Karpas-422 (cell line): ENCODE data around the gene E2F6. TPM values are rescaled to one million over a fixed set of nuclear protein-coding genes. Genes with fewer than 3 reads are reported as not detected.

Experiments used
- DNase-seq: peaks from one replicate; pipeline ENCODE4 v3.0.0-alpha.2; 2015
- H2AFZ ChIP-seq: fragments of 200-600 bp; sonication (generic); 2 replicates; pipeline ENCODE4 v1.6.1; 2014; ENCODE audit warnings: antibody characterized with exemption, low read length, mixed read lengths
- H3K27ac ChIP-seq: fragments of 200-600 bp; sonication (generic); 2 replicates; pipeline ENCODE4 v1.5.1; 2014; ENCODE audit warnings: mild to moderate bottlenecking, low read length, moderate library complexity
- H3K27me3 ChIP-seq: fragments of 200-600 bp; sonication (generic); 2 replicates; pipeline ENCODE4 v1.6.1; 2014; ENCODE audit warnings: low read length, mixed read lengths
- H3K36me3 ChIP-seq: fragments of 200-600 bp; sonication (generic); 2 replicates; pipeline ENCODE4 v1.6.1; 2014; ENCODE audit warnings: low read length, mixed read lengths; ENCODE audit not compliant: insufficient read depth
- H3K4me1 ChIP-seq: fragments of 200-600 bp; sonication (generic); 2 replicates; pipeline ENCODE4 v1.6.1; 2014; ENCODE audit warnings: mild to moderate bottlenecking, low read length, mixed read lengths
- H3K4me2 ChIP-seq: fragments of 200-600 bp; sonication (generic); 2 replicates; pipeline ENCODE4 v1.6.1; 2014; ENCODE audit warnings: low read length, low read depth, mild to moderate bottlenecking; ENCODE audit not compliant: poor library complexity, severe bottlenecking
- H3K4me3 ChIP-seq: fragments of 200-600 bp; sonication (generic); 2 replicates; pipeline ENCODE4 v1.5.1; 2014; ENCODE audit warnings: mild to moderate bottlenecking, antibody characterized with exemption, low read length, mixed read lengths
- H3K79me2 ChIP-seq: fragments of 200-600 bp; sonication (generic); 2 replicates; pipeline ENCODE4 v1.6.1; 2014; ENCODE audit warnings: mild to moderate bottlenecking, low read length, mixed read lengths
- H3K9ac ChIP-seq: fragments of 200-600 bp; sonication (generic); 2 replicates; pipeline ENCODE4 v1.6.0; 2014; ENCODE audit warnings: low read length
- H3K9me2 ChIP-seq: fragments of 200-600 bp; sonication (generic), shearing (Covaris generic); replicated peaks from 2 replicates; pipeline ENCODE4 v1.6.0; 2014; ENCODE audit warnings: mild to moderate bottlenecking, low read length, moderate library complexity; ENCODE audit not compliant: insufficient read depth
- H3K9me3 ChIP-seq: fragments of 300-700, 200-600 bp; sonication (generic); 2 replicates; pipeline ENCODE4 v1.6.1; 2014; ENCODE audit warnings: low read length, mixed read lengths
- H4K20me1 ChIP-seq: fragments of 200-600 bp; sonication (generic); 2 replicates; pipeline ENCODE4 v1.6.1; 2014; ENCODE audit warnings: mild to moderate bottlenecking, antibody characterized with exemption, low read length, low read depth; ENCODE audit not compliant: insufficient read depth
- total RNA-seq: library from RNA; depleted of rRNA; stranded (reverse); fragments of >200 nt; shearing (Covaris generic); gene quantifications from 2 replicates; pipeline ENCODE4 v1.2.3, GENCODE V29; 2014; ENCODE audit warnings: low replicate concordance

E2F6 gene
- total RNA-seq, 1 experiment from 2014 or later = 11.5 TPM

DNA sequence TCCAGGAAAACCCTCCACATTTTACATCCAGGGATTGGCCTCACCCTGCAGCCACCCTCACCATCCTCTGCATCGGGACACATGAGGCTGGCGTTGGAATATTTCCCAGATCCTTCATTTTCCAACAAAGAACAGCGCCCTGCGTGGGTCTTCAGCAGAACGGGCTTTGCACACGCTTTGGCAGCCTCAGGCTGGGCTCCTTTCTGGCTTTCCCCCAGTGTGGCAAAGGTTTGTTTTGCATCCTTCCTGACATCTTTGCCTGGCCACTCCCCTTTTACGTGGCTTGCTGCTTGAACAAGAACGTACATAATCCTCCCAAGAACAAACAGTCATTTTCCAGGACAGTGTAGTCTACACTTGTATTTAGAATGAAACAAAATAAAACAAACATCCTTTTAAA is 42.3 kb upstream of the E2F6 start:
- no peak for DNase-seq
- no peaks in the 10 kb centered on the region for H3K36me3 ChIP-seq
- H3K79me2 ChIP-seq = no peaks in the 10 kb centered on the region
- no peak overlapping the region for H2AFZ ChIP-seq
- H3K9ac ChIP-seq = no peak overlapping the region
- H3K4me2 ChIP-seq = no peak overlapping the region
- H3K4me1 ChIP-seq = no peaks in the 10 kb centered on the region
- H3K27ac ChIP-seq = no peak overlapping the region
- no peak overlapping the region for H3K4me3 ChIP-seq
- H4K20me1 ChIP-seq = peaks cover 19% of the 10 kb centered on the region; the same call in 1 of the 2 replicates
- H3K27me3 ChIP-seq = no peaks in the 10 kb centered on the region
- no peaks in the 10 kb centered on the region for H3K9me3 ChIP-seq
- no peaks in the 10 kb centered on the region for H3K9me2 ChIP-seq

DNA sequence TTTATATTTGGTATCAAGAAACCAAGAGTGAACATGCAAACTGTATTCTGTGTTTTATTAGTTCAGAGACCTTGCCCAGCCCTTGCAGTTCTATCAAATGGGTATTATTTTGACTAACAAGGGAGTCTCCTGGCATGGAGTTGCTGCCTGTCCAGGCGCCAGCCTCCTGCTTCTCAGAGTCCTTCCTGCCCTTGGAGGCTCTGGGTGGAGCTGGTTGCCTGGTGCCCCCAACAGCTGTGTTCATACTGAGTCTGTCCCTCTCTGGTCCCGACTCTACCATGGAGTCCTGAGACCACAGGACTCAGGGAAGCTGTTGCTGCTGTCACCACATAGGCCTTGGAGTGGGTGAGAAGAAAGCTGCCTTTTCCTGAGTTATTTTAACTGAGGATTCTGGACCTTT is 41.6 kb upstream of the E2F6 start:
- H3K4me3 ChIP-seq = no peak overlapping the region
- no peak overlapping the region for H3K4me2 ChIP-seq
- H3K9me2 ChIP-seq = no peaks in the 10 kb centered on the region
- no peaks in the 10 kb centered on the region for H3K9me3 ChIP-seq
- H3K4me1 ChIP-seq = no peaks in the 10 kb centered on the region
- no peaks in the 10 kb centered on the region for H3K27me3 ChIP-seq
- H3K36me3 ChIP-seq = no peaks in the 10 kb centered on the region
- DNase-seq = no peak
- H3K27ac ChIP-seq = no peak overlapping the region
- no peaks in the 10 kb centered on the region for H3K79me2 ChIP-seq
- no peak overlapping the region for H2AFZ ChIP-seq
- no peak overlapping the region for H3K9ac ChIP-seq
- peaks cover 15% of the 10 kb centered on the region; the same call in 1 of the 2 replicates for H4K20me1 ChIP-seq

GRCh38 chr2:11506611-11506969 is 40.6 kb upstream of the E2F6 start:
- no peaks in the 10 kb centered on the region for H3K79me2 ChIP-seq
- H3K4me2 ChIP-seq = no peak overlapping the region
- H3K9ac ChIP-seq = no peak overlapping the region

DNA sequence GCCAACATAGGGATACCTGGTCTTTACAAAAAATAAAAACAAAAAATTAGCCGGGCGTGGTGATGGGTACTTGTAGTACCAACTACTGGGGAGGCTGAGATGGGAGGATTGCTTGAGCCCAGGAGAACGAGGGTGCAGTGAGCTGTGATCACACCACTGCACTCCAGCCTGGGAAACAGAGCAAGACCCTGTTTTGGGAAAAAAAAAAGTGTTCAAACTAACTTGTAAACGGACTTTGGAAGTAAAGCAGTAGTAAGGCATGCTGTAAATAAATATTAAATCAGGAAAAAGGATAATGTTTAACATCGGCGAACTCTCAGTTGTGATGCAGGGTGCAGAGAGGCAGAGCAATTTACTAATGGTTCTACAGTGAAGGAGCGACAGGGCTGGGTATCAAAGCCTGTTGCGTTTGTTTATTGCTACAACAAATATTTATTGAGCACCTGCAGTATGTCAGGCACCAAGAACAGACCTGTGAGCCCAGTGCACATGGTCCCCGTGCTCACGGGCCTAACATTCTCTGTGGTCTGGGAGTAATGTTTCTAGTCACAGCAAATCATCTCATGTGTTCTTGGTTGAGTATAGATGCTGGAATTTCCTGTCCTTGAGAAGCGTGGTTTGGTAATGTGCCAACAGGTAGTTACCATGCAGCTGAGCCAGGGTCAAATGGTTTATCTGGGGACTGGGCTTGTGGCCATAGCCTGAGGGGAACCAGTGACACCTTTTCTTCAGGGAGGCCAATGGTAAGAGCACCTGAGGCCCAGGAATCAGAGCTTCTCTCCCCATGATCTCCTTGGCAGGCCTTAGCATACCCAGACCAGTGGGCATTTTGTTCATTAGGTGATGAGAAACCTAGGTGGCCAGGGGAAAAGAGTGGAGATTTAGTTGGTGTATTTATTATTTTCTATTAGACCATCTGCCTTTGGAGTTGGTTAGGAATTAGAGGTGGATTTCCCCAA is 40.0 kb upstream of the E2F6 start:
- Histone ChIP-seq H3K36me3 (no peaks in the 10 kb centered on the region), H3K9me2 (no peaks in the 10 kb centered on the region), H2AFZ (no peak overlapping the region), H3K4me2 (no peak overlapping the region), H3K9me3 (no peaks in the 10 kb centered on the region), H3K4me3 (no peak overlapping the region), H3K27me3 (no peaks in the 10 kb centered on the region), H4K20me1 (peaks cover 5% of the 10 kb centered on the region; the same call in 1 of the 2 replicates), H3K9ac (no peak overlapping the region), H3K4me1 (no peaks in the 10 kb centered on the region), H3K79me2 (no peaks in the 10 kb centered on the region), H3K27ac (no peak overlapping the region)
- DNase-seq = no peak

More at GRCh38 chr2:11506611-11506969, 40.6 kb upstream of the E2F6 start:
- H3K4me1 ChIP-seq = no peaks in the 10 kb centered on the region
- no peaks in the 10 kb centered on the region for H3K27me3 ChIP-seq
- H3K9me3 ChIP-seq = no peaks in the 10 kb centered on the region
- H3K4me3 ChIP-seq = no peak overlapping the region
- no peak overlapping the region for H3K27ac ChIP-seq
- H3K9me2 ChIP-seq = no peaks in the 10 kb centered on the region
- DNase-seq = no peak
- H4K20me1 ChIP-seq = peaks cover 6% of the 10 kb centered on the region; the same call in 1 of the 2 replicates
- no peak overlapping the region for H2AFZ ChIP-seq
- no peaks in the 10 kb centered on the region for H3K36me3 ChIP-seq

GRCh38 chr2:11503354-11503927 is 37.5 kb upstream of the E2F6 start:
- no peak overlapping the region for H3K9ac ChIP-seq
- 0 out of 2 replicates have a peak, but pooled peaks cover 4% of the 10 kb centered on the region for H3K4me1 ChIP-seq
- no peak overlapping the region for H3K4me2 ChIP-seq
- H3K36me3 ChIP-seq = no peaks in the 10 kb centered on the region
- H2AFZ ChIP-seq = no peak overlapping the region
- no peaks in the 10 kb centered on the region for H3K79me2 ChIP-seq
- H3K27me3 ChIP-seq = no peaks in the 10 kb centered on the region
- no peaks in the 10 kb centered on the region for H3K9me3 ChIP-seq
- no peak overlapping the region for H3K27ac ChIP-seq
- peaks cover 11% of the 10 kb centered on the region; the same call in 1 of the 2 replicates for H4K20me1 ChIP-seq
- H3K9me2 ChIP-seq = no peaks in the 10 kb centered on the region
- no peak overlapping the region for H3K4me3 ChIP-seq
- DNase-seq = no peak

- DNase-seq = no peak
- no peak overlapping the region for H3K27ac ChIP-seq
- H3K9me2 ChIP-seq = no peaks in the 10 kb centered on the region
- H4K20me1 ChIP-seq = peaks cover 15% of the 10 kb centered on the region; the same call in 1 of the 2 replicates
- no peak overlapping the region for H2AFZ ChIP-seq
- H3K9me3 ChIP-seq = no peaks in the 10 kb centered on the region
- H3K4me3 ChIP-seq = no peak overlapping the region
- H3K27me3 ChIP-seq = no peaks in the 10 kb centered on the region
- H3K79me2 ChIP-seq = no peaks in the 10 kb centered on the region
- no peak overlapping the region for H3K9ac ChIP-seq
- 0 out of 2 replicates have a peak, but pooled peaks cover 4% of the 10 kb centered on the region for H3K4me1 ChIP-seq
- no peak overlapping the region for H3K4me2 ChIP-seq
- no peaks in the 10 kb centered on the region for H3K36me3 ChIP-seq
These were observed 36.9 kb upstream of the E2F6 start for GRCh38 chr2:11502740-11503292.

DNA sequence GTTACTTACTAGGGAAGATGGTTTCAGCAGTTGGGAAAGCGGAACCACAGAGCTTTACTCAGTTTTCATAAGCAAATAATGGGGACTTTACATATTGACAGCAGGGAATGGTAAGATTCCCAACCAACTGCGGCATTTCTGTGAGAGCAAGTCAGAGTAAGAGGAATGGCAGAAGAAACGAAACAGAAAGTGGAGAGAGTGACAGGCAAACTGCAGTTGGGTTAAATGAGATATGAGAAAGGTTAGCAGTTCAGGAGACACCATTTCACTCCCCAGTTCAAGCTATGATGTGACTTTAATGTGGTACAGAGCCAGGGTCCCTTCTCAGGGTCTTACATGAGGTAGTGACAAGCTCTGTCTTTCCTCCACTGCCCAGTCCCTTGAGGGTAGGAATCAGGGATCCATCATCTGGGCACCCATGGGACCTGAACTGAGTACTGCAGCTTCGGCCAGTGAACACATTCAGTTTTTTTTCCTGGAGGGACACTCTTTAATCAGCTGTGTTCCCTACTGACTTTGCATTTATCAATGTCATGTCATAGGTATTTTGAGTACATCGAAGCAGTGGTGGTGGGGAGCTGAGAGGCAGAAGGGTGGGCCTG is 34.8 kb upstream of the E2F6 start:
- no peaks in the 10 kb centered on the region for H3K9me2 ChIP-seq
- H3K4me3 ChIP-seq = no peak overlapping the region
- no peak for DNase-seq
- H3K9me3 ChIP-seq = no peaks in the 10 kb centered on the region
- H3K27ac ChIP-seq = no peak overlapping the region
- H3K9ac ChIP-seq = no peak overlapping the region
- no peaks in the 10 kb centered on the region for H3K36me3 ChIP-seq
- H3K79me2 ChIP-seq = no peaks in the 10 kb centered on the region
- H4K20me1 ChIP-seq = peaks cover 15% of the 10 kb centered on the region; the same call in 1 of the 2 replicates
- 0 out of 2 replicates have a peak, but pooled peaks cover 4% of the 10 kb centered on the region for H3K4me1 ChIP-seq
- H2AFZ ChIP-seq = no peak overlapping the region
- no peak overlapping the region for H3K4me2 ChIP-seq
- no peaks in the 10 kb centered on the region for H3K27me3 ChIP-seq
